ELF-1 (cell line): ENCODE results near the gene GRIK4.

Experiments used
- DNase-seq: peaks from one replicate; pipeline ENCODE4 v3.0.0-alpha.2; 2016; ENCODE audit warnings: low read depth, low spot score

Gene GRIK4

DNA sequence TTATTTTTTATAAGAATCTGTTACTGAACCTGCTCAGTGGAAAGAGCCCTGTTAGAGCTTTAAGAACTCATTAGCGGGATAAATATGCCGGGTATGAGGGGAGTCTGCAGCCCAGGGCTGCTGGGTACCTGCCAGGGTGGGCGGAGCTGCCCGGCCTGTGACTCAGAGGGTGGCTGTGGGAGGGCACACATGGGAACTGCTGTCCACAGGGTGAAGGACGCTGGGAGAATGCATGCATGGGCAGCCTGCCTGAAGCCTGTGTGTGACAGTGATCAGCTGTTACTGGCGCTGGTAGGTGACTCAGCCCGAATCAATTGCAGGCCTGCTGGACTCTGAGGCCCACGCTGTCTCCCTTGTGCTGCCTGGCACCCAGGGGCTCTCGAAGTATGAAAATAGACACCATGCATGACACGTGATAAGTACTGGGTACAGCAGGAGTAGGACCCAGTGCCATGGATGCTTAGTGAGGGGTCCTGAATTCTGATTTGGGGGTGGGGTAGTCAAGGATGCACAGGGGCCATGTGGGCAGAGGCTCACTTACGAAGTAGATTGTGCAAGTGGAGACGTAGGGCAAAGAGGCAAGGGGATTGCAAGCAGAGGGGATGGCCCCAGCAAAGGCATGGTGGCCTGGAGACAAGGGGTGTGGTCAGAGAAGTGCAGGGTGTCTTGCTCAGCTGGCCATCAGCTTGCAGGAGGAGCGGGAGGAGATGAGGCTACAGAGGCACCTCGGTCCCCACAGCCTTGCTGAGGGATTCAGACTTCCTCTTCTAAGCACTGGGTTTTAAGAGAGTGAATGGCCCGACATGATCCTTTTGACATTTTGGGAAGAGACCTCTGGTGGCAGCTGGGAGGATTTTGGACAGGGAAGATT is 36.5 kb downstream of the GRIK4 start:
- peak; percentile 36 for DNase-seq

- DNase-seq: peak; percentile 21
Observed at GRCh38 chr11:120548682-120549209, 37.2 kb downstream of the GRIK4 start.

DNA sequence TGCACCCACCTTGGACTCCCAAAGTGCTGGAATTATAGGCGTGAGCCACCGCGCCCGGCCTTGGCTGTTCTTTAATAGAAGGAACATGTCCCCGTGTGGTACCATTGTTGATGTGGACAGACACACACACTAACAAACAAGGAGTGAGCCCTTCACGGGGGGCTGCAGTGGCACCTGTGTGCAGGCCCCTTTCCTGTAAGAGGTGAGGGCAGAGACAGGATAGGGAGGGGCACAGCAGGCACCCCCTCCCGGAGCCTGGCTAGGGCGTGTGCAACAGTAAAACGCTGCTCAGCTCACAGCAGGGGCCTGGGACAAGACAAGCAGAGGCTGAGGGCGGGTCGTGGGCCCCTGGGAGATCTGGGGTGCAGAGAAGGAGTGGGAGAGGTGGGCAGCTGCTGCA is 37.8 kb downstream of the GRIK4 start:
- DNase-seq: no peak

DNA sequence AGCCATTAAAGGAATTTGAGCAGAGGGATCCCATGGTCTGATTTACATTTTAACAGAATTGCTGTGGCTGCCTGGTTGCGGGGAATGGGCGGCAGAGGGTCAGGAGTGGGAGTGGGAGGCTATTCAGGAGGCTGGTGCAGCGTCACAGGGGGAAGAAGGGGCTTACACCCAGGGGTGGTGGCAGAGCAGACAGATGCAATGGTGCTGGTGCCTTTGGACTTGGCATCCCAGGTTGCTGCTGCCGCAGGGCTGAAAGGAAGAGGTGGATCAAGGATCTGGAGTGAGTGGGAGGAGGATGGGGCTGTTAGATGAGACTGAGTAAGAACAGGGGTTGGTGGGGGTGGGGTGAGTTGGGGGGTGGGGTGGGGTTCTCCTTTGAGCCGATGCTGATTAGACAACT is 38.5 kb downstream of the GRIK4 start:
- DNase-seq: no peak

GRCh38 chr11:120551191-120551590 is 39.6 kb downstream of the GRIK4 start:
- no peak for DNase-seq

- peak; percentile 67 for DNase-seq
Observed at GRCh38 chr11:120554766-120555432, 43.4 kb downstream of the GRIK4 start.

DNA sequence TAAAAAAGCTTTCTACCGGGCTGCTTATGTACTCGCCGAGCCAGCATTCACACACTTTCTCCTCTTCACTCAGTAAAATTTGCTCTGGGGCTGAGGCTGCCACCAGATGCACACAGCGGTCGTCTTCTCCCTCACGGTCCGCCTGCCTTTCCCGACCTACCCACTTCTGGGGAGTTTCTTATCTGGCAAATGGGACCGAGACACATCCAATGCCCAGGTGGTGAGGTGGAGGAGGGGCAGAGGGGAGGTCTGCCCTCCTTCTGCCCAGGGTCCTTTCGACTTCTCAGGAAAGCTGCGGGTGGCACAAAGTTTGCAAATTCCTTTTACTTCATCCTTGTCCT is 43.9 kb downstream of the GRIK4 start:
- DNase-seq: no peak

GRCh38 chr11:120556797-120557196 is 45.2 kb downstream of the GRIK4 start:
- no peak for DNase-seq

- DNase-seq: no peak
Observed at GRCh38 chr11:120558744-120559431, 47.3 kb downstream of the GRIK4 start.

DNA sequence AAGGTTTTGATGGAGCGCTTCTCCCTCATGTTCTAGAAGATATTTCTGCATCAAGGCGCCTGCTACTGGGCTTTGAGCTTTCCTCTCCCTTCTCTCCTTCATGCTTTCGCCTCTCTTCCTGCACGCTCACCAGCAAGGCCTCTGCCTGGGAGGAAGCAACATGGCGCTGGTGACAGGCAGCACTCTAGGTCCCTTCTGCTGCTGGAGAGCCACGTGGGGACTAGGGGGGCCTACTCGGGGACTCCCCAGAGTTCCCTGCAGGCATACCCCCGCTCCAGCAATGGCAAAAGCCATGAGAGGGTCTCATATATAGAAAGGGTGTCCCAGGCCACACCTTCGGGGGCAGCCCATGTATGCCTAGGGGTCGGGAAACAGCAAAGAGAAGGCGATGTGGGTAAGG is 49.7 kb downstream of the GRIK4 start:
- no peak for DNase-seq

DNA sequence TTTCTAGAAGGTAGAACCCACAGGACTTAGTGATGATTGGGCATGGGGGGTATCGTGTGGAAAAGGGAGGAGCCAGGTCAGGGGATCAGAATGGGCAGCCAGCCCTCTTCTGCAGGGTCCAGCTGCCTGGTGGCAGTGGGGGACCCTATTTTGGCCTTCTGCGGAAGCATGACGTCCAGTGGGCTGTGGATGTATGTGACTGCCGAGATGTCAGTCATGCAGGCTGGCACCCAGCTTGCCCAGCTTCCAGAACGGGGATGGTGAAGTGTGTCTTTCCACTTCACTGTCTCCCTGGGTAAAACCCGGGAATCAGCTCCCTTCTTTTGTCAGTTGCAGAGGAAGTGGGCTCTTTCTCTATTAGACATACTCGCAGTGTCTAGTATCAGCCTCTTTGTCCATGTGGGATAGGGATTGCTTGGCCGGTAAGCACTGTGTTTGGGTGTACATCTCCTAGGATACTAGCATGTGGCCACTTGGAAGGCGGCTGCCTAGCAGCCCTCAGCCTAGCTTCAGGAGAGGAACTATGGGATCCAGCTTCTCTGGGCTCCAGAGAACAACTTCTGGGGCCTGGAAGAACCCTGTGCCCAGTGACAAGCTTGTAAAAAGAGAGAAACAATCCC is 51.4 kb downstream of the GRIK4 start:
- DNase-seq: no peak

DNA sequence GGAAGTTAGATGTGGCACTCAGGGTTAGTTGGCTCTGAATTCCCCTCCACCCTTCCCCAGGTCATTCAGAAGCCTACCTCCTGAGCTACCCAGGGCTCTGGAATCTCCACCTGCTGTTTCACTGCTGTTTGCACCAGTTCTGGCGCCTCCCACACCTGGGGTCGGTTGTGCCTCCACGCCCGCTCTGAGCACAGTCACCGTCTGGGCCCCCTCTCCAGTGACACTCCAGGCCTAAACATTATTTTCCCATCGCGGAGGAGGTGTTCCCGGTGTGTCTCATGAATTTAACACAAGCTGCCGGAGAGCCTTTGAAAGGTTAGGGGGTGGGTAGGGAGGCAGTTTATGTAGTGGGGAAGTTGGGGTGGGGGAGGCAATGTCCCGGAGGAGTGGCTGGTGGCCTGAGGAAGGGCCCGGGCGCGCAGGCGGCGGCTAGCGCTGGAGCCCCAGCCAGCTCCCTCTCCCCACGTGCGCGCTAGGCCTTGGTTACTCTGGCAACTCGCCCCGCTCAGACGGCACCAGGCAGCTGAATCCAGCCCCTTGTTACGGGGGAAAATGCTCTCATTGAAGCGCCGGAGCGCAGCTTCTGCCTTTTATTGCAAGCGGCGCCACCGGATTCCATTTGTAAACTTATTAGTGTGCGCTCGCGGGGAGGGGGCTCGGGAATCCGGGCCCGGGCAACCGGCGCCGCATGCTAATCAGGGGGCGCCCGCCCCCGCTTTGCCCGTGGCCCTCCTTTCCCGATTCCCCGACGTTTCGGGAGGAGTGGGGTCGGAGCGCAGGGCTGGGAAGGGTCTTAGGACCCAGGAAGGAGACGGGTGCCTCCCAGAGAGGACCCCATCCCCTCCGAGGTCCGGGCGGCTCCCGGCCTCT is 52.4 kb downstream of the GRIK4 start:
- DNase-seq: peak; percentile 59

- peak; percentile 47 for DNase-seq
Observed at GRCh38 chr11:120564573-120565311, 53.2 kb downstream of the GRIK4 start.

GRCh38 chr11:120565466-120566155 is 54.1 kb downstream of the GRIK4 start:
- DNase-seq: no peak

DNA sequence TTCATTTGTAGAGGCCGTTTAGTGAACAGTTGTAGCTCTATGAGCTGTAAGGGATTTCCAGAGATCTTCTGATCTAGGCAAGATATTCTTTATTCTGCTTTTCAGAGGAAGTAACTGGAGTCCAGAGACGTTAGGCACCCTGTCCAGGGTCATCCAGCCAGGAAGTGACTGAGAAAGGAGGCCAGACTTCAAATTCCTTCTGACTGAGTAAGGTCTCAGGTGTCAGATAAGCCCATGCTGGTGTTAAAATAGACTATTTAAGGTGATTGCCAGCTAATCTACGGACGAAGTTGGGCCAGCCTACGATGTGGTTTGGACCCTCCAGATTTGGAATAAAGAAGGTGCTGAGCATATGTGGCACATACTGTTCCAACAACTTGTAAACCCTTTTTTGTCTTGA is 54.6 kb downstream of the GRIK4 start:
- DNase-seq: peak; percentile 34

DNA sequence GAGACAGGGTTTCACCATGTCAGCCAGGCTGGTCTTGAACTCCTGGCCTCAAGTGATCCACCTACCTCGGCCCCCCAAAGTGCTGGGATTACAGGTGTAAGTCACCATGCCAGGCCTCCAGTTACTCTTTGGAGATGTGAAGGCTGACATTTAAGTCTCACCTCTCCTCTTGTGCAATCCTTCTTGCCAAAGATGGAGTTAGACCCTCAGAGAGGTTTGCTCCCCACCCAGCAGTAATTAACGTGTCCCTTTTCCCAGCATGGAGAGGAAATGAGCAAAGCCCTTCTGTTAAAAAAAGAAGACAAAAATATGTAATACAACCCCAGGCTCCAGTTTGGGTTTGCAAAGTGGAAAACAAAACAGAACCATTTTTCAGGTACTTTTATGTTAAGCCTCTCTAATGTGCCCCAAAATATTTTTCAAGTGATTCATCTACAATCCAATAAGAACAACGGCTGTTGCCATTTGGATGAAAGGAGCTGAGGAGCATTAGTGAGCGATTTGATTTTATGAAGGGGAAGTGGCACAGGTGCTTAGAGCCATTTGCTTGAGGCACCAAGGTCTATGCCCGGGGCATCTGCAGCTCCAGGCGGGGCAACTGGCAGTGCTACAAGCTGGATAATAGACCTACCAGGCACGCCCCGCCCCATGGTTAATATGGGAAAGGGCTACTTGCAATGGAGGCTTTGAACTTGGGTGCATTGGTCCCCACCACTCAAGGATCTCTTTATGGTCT is 57.2 kb downstream of the GRIK4 start:
- no peak for DNase-seq

DNA sequence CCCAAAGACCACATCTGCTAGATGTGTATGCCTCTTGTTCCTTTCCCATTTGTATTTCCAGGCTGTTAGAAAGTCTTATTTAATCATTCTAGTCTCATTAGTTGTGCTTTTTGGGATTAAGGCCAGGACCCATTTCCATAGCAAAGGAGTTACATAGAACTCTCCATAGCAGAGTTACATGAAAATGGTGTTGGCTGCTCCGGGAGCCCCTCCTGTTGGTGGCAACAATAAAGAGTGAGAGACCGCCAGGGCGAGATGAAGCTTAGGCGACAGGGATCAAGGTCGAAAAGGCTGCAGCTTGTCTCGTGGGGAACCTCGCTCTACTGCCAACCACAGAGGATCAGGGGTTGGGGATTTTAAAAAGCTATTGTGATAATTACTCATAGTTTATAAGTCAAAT is 58.3 kb downstream of the GRIK4 start:
- DNase-seq: no peak

GRCh38 chr11:120571476-120571875 is 59.9 kb downstream of the GRIK4 start:
- no peak for DNase-seq

GRCh38 chr11:120573756-120574354 is 62.3 kb downstream of the GRIK4 start:
- no peak for DNase-seq
